Fibroblast of villous mesenchyme (primary cell): Measurements from ENCODE around the gene ITPA. TPM values are rescaled to one million over a fixed set of nuclear protein-coding genes. Genes with fewer than 3 reads are reported as not detected.

Experiments
- DNase-seq: peaks from one replicate; pipeline ENCODE4 v3.0.0-alpha.2; 2010; ENCODE audit warnings: low read depth
- H3K4me3 ChIP-seq: 2 replicates; pipeline ENCODE4 v1.5.1; 2011; ENCODE audit warnings: low read depth, mild to moderate bottlenecking, low read length
- total RNA-seq: library from RNA; depleted of rRNA; stranded (reverse); fragments of >200 nt; gene quantifications from 2 replicates; pipeline ENCODE4 v1.2.3, GENCODE V29; 2012
- TF ChIP-seq, protein P1 (sequence below): IDR thresholded peaks from 2 replicates; pipeline ENCODE4 v1.5.1; 2012; ENCODE audit warnings: low read depth, mild to moderate bottlenecking, low read length; ENCODE audit not compliant: insufficient read depth

ITPA gene
- total RNA-seq, 1 donor = 29.8 TPM

DNA sequence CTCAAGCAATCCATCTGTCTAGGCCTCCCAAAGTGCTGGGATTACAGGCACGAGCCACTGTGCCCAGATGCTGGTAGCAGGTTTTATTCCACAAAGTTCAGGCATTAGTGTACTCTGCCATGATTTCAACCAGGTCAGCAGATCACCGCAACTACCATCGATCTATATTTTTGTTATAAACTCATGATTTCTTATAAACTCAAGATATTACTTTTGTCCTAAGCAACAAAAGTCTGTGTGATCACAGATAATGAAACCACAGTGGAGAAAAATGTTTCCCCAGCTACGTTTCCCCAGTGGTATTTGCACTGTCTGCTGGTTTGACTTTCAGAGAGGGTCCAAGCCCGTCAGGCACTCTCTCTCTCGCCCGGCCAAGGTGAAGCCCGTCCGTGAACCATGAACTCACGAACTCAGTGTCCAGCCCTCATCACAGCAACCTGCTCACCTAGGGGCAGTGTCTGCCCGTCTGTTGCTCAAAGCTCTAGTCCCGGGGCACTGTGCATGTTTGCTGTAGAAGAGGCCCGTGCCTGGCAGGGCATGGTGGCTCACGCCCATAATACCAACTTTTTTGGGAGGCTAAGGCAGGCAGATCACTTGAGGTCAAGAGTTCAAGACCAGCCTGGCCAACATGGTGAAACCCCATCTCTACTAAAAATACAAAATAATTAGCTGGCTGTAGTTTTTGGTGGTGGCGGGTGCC, 22.7 kb downstream of the ITPA start:
- TF ChIP-seq, protein P1, sequence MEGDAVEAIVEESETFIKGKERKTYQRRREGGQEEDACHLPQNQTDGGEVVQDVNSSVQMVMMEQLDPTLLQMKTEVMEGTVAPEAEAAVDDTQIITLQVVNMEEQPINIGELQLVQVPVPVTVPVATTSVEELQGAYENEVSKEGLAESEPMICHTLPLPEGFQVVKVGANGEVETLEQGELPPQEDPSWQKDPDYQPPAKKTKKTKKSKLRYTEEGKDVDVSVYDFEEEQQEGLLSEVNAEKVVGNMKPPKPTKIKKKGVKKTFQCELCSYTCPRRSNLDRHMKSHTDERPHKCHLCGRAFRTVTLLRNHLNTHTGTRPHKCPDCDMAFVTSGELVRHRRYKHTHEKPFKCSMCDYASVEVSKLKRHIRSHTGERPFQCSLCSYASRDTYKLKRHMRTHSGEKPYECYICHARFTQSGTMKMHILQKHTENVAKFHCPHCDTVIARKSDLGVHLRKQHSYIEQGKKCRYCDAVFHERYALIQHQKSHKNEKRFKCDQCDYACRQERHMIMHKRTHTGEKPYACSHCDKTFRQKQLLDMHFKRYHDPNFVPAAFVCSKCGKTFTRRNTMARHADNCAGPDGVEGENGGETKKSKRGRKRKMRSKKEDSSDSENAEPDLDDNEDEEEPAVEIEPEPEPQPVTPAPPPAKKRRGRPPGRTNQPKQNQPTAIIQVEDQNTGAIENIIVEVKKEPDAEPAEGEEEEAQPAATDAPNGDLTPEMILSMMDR = no peak
- no peak overlapping the region for H3K4me3 ChIP-seq
- no peak for DNase-seq

DNA sequence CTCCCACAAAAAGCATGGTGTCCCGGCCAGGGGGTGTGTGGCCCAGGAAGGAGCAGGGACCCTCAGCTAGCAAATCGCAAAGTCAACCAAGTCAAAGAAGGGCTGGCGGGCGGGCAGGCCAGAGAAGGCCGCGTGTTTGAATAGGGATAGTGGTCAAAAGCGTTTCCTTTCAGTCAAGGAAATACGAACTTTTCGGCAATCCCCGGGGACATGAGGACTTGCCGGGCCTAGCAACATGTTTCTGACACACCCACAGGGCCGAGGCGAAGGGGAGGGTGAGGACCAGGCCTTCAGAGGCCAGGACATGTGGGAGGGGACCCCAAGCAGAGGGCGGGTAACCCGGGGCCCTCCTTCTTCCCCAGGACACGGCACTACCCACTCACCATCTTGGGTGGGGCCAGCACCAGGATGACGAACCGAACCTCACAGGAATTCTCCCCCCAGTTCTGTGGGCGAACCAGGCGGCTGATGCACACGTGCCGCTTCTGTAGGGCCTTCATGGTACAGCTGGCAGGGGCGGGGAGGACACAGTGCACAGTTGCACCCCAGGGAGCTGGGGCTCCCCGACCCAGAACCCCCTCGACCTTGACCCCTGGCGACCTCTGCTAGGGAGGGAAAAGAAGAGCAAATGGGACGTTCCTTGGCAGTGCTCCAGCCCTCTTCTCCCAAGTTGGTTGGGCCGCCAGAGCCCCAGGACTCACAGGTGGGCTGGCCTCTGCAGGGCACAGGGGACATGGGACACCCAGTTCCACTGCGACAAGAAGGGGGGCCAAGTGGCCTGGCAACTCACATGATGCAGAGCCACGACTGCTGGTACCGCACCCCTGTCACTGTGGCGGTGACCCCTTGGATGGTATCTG, 24.1 kb downstream of the ITPA start:
- H3K4me3 ChIP-seq = no peak overlapping the region
- TF ChIP-seq, protein P1 = no peak
- DNase-seq = no peak

DNA sequence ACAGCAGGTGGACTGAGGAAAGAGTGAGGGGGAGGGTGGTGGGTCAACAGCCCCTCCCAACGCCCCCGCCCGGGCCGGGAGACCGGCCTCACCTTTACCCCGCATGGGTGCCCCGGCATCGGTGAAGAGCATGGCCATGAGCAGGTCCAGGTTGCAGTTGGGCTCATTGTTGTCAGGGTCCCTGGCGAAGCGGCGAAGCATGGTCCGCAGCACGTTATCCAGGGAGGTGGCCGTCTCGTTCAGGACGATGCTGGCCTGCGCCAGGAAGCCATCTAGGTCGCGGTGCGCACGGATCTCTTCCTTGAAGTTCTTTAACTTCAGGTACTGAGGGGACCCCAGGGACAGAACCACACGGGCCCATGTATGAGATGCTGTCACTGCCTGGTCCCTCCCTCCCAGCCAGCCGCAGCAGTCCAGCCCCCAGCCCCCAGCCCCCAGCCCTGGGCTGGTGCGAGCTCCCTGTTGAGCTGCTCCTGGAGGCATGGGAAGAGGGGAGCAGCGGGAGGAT, 24.7 kb downstream of the ITPA start:
- TF ChIP-seq, protein P1 = no peak
- no peak for DNase-seq

DNA sequence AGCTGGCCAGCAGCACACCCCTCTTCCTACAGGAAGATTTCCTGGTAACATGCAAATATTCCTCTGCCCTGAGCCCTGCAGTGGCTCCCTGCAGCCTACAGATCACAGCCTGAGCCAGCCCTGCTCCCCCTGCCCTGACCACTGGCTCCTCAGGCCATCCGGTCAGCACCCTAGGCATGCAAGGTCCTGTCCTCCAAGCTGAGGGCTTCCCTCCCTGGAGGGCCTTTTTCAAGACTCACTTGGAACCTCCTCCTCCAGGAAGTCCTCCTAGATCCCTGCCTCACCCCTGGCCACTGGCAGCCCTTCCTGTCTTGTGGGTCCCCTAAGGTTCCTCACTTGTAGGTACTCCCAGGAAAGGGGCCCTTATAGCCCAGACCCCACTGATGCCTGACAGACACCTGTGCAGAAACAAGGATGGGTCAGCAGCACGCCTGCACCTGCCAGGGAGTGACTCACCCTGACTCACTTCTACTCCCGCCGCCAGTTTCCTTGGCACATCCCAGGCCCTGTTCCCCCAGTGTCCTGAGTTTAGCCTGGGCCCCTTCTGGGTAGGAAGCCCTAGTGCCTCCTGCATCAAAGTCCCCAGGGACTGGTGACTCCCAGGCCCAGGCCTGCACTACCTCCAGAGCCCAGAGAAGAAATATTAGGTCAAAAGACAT, 26.5 kb downstream of the ITPA start:
- DNase-seq = no peak
- TF ChIP-seq, protein P1 = no peak
- H3K4me3 ChIP-seq = no peak overlapping the region

More for the DNA sequence above, 24.7 kb downstream of the ITPA start:
- H3K4me3 ChIP-seq = no peak overlapping the region

DNA sequence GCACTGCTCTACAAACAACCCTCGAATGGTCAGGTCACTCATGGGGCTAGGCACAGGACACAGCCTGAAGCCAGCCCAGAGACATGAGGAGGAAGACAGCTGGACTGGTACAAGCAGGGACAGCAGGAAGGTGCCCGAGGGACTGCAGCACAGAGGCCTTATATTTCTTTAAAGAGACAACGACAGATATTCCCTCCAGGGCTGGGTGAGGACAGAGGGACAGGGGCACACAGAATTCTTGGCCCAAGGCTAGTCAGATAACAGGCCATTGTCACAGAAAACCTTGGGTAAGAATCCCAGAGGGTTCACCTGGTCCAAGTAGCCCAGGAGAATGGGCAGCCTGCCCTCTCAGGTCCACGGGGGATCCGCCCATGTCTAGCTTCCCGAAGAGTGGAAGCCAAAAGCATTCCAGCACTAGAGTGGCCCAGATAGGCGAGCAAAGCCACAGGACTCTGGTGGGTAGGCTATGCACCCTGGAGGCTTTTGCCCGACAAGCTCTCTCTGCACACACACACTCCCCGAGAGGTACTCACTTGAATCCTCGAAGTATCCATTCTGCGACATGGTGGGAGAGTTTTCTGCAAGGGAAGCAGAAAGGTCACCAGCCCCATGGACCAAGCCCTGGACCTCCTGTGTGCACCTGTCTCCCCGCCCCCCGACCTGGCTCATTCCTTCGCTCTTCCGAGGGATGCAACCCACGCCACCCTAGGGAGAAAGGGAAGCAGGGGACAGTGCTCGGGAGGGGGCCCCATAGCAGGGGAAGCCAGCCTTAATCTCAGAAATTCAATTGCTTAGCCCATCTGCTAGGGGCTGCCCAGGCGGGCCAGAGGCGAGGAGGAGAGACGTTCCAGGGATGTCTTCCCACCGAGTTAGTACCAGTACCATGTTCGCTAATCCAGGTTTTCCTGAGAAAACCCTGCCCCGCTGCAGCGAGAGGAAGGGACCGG, 28.0 kb downstream of the ITPA start:
- TF ChIP-seq, protein P1 = no peak
- peak overlapping the region; percentile 86 for H3K4me3 ChIP-seq
- no peak for DNase-seq

DNA sequence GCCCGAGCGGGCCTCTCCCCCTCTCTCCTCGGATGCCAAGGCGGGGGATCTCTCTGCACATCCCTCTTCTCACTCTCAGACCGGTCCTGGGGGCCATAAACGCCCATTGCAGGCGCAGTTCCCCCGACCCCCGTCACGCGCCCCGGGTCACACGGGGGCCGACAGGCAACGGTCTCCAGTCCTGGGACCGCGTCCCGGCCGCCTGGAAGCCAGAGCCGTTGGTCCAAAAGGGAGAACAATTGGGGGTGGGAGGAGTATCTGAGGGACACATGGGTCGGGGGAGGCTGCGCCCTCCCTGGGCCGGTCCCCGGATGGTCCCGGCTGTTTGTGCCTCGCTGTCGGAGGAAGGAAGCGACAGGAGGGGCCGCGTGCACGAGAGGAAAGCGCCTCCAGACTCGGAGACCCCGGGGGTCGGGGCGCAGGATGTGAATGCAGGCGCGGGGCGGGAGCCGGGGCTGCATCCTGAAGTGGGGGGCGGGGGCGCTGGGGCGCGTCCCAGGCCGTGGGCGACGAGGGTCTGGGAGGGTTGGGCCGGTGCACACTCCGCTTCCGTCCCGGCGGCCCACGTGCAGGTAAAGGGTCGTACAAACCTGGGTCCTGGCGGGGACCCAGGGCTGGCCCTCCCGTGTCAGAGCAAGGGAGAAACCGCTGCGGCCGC, 28.8 kb downstream of the ITPA start:
- TF ChIP-seq, protein P1 = no peak
- DNase-seq = no peak

More for the DNA sequence above, 28.8 kb downstream of the ITPA start:
- H3K4me3 ChIP-seq = peak overlapping the region; percentile 86
